Measurements from ENCODE around the gene FREM1. TPM values are rescaled to one million over a fixed set of nuclear protein-coding genes. Genes with fewer than 3 reads are reported as not detected.
A peak's percentile ranks its signal among the peaks of the same experiment; 100 is the strongest.

Gene FREM1
- total RNA-seq, 4 donors from 2014 or later, result 2.2 to 12.7 (median 5.7) TPM

DNA sequence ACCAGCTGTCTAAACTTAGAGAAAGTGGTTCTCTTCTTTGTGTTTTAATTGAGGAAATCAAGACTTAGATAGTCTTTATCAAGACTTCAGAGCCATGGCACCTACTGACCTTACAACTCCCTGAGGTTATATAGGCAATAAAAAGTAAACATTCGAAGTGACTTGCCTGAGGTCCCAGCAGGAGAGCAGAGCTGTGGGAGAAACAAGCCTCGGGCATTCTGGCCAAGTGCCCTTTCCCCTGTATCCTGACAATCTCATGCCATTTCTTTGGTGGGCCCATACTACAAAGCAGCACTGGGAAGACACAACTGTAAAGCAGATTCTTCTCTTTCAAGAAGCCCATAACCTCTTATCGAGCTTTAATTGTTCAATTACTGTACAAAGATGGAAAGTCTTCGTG is 23.1 kb downstream of the FREM1 start:
- in situ Hi-C loops (cut with MboI; ENCODE audit: low pct_ligation_motif_present in 1 of 4, low pct_unique_long_range_greater_than_20kb in 1 of 4, low sequenced_read_pairs in 3 of 4), result no loop called here
- no peaks in the 10 kb centered on the region for H3K27me3 ChIP-seq
- H3K36me3 ChIP-seq, result no peaks in the 10 kb centered on the region
- no peaks in the 10 kb centered on the region for H3K9me3 ChIP-seq
- H3K4me1 ChIP-seq, result peaks cover 0 to 35% (median 16%) of the 10 kb centered on the region in 4 donors
- intact Hi-C loops (cut with DNase I; ENCODE audit: low total_unique reads), result no loop called here
- peak overlapping the region; percentile 42 to 68 (median 52) for H3K27ac ChIP-seq
- no peak overlapping the region for H3K4me3 ChIP-seq
- WGBS, 2 donors (ENCODE audit: low coverage in 1 of 2), result 27% methylated on average over 4 of the region's 4 CpGs
- TF ChIP-seq, protein P1, sequence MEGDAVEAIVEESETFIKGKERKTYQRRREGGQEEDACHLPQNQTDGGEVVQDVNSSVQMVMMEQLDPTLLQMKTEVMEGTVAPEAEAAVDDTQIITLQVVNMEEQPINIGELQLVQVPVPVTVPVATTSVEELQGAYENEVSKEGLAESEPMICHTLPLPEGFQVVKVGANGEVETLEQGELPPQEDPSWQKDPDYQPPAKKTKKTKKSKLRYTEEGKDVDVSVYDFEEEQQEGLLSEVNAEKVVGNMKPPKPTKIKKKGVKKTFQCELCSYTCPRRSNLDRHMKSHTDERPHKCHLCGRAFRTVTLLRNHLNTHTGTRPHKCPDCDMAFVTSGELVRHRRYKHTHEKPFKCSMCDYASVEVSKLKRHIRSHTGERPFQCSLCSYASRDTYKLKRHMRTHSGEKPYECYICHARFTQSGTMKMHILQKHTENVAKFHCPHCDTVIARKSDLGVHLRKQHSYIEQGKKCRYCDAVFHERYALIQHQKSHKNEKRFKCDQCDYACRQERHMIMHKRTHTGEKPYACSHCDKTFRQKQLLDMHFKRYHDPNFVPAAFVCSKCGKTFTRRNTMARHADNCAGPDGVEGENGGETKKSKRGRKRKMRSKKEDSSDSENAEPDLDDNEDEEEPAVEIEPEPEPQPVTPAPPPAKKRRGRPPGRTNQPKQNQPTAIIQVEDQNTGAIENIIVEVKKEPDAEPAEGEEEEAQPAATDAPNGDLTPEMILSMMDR (IDR thresholded peaks at IDR 0.05), result no peak
- peak in 1 of 3 donors; percentile 11 for TF ChIP-seq POLR2AphosphoS5 (IDR thresholded peaks at IDR 0.05)
- DNase-seq, result peak; percentile 45

DNA sequence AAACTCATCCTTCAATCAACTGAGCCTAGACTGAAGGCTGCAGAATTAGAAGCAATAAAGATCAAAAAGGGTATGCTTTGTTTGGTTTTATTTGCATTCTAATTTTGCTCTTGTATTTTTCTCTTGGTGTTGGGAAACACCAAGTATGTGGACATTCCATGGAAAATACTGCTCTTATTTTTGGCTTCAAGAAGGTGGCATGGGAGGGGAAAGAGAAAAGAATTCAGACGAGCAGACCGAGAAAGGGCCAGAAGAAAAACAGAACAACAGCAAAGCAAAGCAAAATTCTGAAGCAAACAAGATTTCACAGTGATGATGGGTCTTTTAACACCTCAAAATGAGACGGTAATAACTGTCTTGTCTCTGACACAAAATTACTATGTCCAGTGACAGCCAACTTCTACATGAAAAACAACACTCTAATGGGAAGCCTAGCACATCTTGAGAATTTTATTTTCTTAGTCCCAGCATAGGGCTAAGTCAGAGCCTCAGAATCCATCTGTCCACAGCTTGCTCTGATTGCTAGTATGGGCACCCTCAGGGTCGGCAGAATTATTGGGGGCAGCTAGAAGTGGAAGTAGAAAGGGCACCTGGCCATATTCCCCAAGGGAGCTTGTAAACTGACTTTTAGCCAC is 26.8 kb downstream of the FREM1 start:
- 67 to 69% methylated on average over 3 to 4 of the region's 4 CpGs for WGBS, 2 donors (ENCODE audit: low coverage in 1 of 2)
- in situ Hi-C loops (cut with MboI; ENCODE audit: low pct_ligation_motif_present in 1 of 4, low pct_unique_long_range_greater_than_20kb in 1 of 4, low sequenced_read_pairs in 3 of 4), result no loop called here

DNA sequence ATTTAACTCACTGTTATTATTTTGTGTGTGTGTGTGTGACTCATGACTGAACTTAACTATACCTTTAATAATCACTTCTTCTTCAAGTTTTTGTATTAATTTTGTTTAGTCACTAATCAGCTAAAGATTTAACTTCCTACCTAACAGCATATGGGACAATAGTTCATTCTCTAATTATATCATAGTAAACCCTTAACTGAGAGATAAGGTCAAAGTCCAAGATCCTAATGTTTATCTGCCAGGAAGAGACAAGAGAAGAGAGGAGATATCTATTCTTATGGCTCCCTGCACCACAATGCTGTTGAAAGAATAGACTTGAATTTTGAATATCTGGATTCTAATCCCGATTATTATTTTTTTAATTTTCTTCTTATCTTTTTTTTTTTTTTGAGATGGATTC is 28.1 kb downstream of the FREM1 start:
- H3K9me3 ChIP-seq, result no peaks in the 10 kb centered on the region
- intact Hi-C loops (cut with DNase I; ENCODE audit: low total_unique reads) (no loop called here), in situ Hi-C loops (cut with MboI; ENCODE audit: low pct_ligation_motif_present in 1 of 4, low pct_unique_long_range_greater_than_20kb in 1 of 4, low sequenced_read_pairs in 3 of 4) (no loop called here)
- DNase-seq, result no peak
- no peak overlapping the region for H3K27ac ChIP-seq
- TF ChIP-seq POLR2A (IDR thresholded peaks at IDR 0.05) (no peak), EP300 (IDR thresholded peaks at IDR 0.05; ENCODE audit: low read depth) (no peak), POLR2AphosphoS5 (IDR thresholded peaks at IDR 0.05) (no peak)
- TF ChIP-seq, protein P1 (IDR thresholded peaks at IDR 0.05), result no peak
- no peak overlapping the region for H3K4me3 ChIP-seq
- WGBS, 2 donors (ENCODE audit: low coverage in 1 of 2), result 86 to 87% methylated on average over 1 of the region's 1 CpG
- no peaks in the 10 kb centered on the region for H3K36me3 ChIP-seq
- no peaks in the 10 kb centered on the region for H3K27me3 ChIP-seq
- peaks cover 7 to 26% (median 8%) of the 10 kb centered on the region in 4 donors for H3K4me1 ChIP-seq

More for the DNA sequence above, 26.8 kb downstream of the FREM1 start:
- TF ChIP-seq POLR2A (IDR thresholded peaks at IDR 0.05), result no peak
- intact Hi-C loops (cut with DNase I; ENCODE audit: low total_unique reads), result no loop called here
- Histone ChIP-seq H3K4me1 (peaks cover 8 to 38% (median 19%) of the 10 kb centered on the region in 4 donors), H3K9me3 (no peaks in the 10 kb centered on the region), H3K36me3 (no peaks in the 10 kb centered on the region), H3K4me3 (no peak overlapping the region), H3K27me3 (no peaks in the 10 kb centered on the region), H3K27ac (peak overlapping the region in 3 of 4 donors; percentile 20 to 59 (median 53))
- DNase-seq, result no peak

DNA sequence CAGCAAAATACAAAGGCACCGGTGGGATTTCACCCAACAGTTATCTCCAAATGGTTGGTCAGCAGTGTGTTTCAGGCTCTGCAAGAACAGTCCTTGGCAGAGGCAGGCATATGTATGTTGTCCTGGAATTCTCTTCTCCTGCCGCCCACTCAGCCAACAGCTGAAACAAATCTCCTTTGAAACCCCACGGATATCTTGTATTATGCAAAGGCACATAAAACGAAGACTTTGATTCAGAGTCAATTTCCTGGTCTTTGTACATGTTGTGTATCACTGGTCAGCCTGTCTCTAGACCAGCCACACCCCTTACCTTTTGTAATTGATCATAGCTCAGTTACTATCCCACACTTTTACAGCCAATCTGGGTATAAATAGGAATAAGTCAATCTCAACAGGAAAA is 29.2 kb downstream of the FREM1 start:
- Histone ChIP-seq H3K9me3 (no peaks in the 10 kb centered on the region), H3K27me3 (no peaks in the 10 kb centered on the region), H3K27ac (peak overlapping the region in 2 of 4 donors; percentile 2 to 18), H3K4me1 (peaks cover 4 to 18% (median 8%) of the 10 kb centered on the region in 4 donors), H3K4me3 (no peak overlapping the region), H3K36me3 (no peaks in the 10 kb centered on the region)
- TF ChIP-seq, protein P1 (IDR thresholded peaks at IDR 0.05), result no peak
- TF ChIP-seq POLR2AphosphoS5 (IDR thresholded peaks at IDR 0.05) (no peak), POLR2A (IDR thresholded peaks at IDR 0.05) (no peak), EP300 (IDR thresholded peaks at IDR 0.05; ENCODE audit: low read depth) (no peak)
- in situ Hi-C loops (cut with MboI; ENCODE audit: low pct_ligation_motif_present in 1 of 4, low pct_unique_long_range_greater_than_20kb in 1 of 4, low sequenced_read_pairs in 3 of 4), result no loop called here
- no peak for DNase-seq
- intact Hi-C loops (cut with DNase I; ENCODE audit: low total_unique reads), result no loop called here
- WGBS, 2 donors (ENCODE audit: low coverage in 1 of 2), result 25 to 31% methylated on average over 3 to 4 of the region's 4 CpGs

DNA sequence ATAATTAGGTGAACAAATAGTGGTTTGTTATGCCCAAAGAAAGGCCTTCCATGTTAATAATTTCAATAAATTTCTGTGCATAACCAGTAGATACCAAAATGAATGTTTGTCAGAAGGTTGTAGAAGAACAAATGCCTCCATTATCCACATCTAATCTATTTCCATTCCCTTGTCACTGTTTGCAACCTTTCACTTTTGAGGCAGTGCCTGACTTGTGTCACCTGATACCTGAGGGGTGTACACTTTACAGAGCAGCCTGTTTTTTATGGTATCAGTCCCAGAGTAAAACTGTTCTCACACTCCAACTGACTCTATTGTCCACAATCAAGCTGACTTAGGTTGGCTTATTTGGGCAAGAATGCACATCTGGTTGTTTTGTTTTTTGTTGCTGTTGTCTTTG is 40.1 kb downstream of the FREM1 start:
- in situ Hi-C loops (cut with MboI; ENCODE audit: low pct_ligation_motif_present in 1 of 4, low pct_unique_long_range_greater_than_20kb in 1 of 4, low sequenced_read_pairs in 3 of 4), result no loop called here
- no peaks in the 10 kb centered on the region for H3K9me3 ChIP-seq
- TF ChIP-seq EP300 (IDR thresholded peaks at IDR 0.05; ENCODE audit: low read depth), result no peak
- TF ChIP-seq, protein P1 (IDR thresholded peaks at IDR 0.05), result no peak
- TF ChIP-seq POLR2A (IDR thresholded peaks at IDR 0.05), result no peak
- TF ChIP-seq POLR2AphosphoS5 (IDR thresholded peaks at IDR 0.05), result no peak

More for the DNA sequence above, 40.1 kb downstream of the FREM1 start:
- no peaks in the 10 kb centered on the region for H3K27me3 ChIP-seq
- peaks cover 0 to 4% (median 0%) of the 10 kb centered on the region in 4 donors for H3K4me1 ChIP-seq
- H3K4me3 ChIP-seq, result no peak overlapping the region
- no peak overlapping the region for H3K27ac ChIP-seq
- intact Hi-C loops (cut with DNase I; ENCODE audit: low total_unique reads), result no loop called here
- H3K36me3 ChIP-seq, result no peaks in the 10 kb centered on the region
- no peak for DNase-seq
